GM19467 (cell line): Measurements from ENCODE around the gene DIP2C.

Experiments used
- ATAC-seq: cut with Tn5 transposase; IDR thresholded peaks from one replicate; pipeline ENCODE4 v1.9.1; 2021; ENCODE audit warnings: mild to moderate bottlenecking, moderate library complexity; ENCODE audit not compliant: unreplicated experiment

Gene DIP2C, protein sequence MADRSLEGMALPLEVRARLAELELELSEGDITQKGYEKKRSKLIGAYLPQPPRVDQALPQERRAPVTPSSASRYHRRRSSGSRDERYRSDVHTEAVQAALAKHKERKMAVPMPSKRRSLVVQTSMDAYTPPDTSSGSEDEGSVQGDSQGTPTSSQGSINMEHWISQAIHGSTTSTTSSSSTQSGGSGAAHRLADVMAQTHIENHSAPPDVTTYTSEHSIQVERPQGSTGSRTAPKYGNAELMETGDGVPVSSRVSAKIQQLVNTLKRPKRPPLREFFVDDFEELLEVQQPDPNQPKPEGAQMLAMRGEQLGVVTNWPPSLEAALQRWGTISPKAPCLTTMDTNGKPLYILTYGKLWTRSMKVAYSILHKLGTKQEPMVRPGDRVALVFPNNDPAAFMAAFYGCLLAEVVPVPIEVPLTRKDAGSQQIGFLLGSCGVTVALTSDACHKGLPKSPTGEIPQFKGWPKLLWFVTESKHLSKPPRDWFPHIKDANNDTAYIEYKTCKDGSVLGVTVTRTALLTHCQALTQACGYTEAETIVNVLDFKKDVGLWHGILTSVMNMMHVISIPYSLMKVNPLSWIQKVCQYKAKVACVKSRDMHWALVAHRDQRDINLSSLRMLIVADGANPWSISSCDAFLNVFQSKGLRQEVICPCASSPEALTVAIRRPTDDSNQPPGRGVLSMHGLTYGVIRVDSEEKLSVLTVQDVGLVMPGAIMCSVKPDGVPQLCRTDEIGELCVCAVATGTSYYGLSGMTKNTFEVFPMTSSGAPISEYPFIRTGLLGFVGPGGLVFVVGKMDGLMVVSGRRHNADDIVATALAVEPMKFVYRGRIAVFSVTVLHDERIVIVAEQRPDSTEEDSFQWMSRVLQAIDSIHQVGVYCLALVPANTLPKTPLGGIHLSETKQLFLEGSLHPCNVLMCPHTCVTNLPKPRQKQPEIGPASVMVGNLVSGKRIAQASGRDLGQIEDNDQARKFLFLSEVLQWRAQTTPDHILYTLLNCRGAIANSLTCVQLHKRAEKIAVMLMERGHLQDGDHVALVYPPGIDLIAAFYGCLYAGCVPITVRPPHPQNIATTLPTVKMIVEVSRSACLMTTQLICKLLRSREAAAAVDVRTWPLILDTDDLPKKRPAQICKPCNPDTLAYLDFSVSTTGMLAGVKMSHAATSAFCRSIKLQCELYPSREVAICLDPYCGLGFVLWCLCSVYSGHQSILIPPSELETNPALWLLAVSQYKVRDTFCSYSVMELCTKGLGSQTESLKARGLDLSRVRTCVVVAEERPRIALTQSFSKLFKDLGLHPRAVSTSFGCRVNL (N-terminal part only)

DNA sequence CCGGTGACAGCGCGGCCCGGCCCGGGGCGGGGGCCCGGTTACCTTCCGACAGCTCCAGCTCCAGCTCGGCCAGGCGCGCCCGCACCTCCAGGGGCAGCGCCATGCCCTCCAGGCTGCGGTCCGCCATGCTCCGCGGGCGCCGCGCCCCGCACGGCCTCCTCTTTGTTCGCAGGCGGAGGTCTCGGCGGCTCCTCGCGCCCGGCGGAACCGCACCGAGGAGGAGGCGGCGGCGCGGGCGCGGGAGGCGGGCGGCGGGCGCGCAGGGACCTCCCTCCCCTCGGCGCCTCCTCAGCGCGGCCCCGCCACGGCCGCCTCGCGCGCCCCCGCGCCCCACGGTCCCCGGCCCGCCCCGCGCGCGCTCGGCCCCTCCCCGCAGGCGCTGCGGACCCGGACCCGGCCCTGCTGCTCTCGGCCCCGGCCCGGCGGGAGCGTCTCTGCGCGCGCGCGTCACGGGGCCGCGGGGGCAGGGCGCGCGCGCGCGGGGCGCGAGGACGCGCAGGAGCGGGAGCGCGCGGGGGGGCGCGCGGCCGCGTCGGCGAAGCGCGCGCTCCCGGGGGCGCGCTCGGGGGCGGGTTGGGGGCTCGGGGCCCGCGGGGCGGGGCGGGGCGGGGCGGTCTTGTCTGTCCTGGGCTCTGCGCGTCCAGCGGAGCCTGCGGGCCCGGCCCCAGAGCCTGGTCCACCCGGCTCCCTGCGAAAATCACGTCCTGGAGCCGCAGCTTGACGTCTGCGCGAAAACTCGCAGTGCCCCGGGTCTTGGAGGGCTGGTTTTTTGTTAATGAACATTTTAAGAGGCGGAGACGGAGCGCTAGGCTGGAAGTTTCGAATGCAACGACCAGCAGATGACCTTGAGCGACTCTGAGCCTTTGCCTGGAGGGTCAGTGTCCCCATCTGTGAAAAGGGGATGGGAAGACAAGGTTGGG is at the start of gene DIP2C:
TSS of gene DIP2C (minus strand) at position 217 of the 920 bp plus-strand sequence. CDS start at position 127, 90 bp downstream.
- no peak for ATAC-seq

DNA sequence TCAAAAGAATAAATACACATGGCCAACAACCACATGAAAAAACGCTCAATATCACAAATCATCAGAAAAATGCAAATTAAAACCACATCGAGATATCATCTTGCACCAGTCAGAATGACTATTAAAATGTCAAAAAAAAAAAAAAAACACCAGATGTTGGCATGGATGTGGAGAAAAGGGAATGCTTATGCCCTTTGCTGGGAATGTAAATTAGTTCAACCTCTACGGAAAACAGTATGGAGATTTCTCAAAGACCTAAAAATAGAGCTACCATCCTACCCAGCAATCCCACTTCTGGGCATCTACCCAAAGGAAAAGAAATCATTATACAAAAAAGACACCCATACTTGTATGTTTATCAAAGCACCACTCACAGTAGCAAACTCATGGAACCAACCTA is 45.0 kb upstream of the DIP2C start:
- no peak for ATAC-seq

DNA sequence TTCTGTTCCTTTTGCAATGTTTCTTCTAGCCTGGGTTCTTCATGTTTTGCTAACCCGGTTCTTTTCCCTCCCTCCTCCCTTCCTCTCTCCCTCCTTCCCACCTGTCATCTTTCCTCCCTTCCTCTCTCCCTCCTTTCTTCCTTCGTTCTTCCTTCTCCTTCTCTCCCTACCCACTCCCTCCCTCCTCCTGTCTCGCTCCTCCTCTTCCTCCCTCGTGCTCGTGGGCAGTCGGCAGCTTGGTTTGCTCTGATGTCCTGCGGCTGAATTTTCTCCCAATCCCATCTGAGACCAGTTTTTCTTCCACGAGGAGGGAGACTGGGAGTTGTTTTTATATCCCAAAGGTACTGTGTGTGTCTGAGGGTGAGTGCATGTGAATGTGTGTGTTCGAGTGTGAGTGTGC is 43.6 kb upstream of the DIP2C start:
- ATAC-seq = no peak

DNA sequence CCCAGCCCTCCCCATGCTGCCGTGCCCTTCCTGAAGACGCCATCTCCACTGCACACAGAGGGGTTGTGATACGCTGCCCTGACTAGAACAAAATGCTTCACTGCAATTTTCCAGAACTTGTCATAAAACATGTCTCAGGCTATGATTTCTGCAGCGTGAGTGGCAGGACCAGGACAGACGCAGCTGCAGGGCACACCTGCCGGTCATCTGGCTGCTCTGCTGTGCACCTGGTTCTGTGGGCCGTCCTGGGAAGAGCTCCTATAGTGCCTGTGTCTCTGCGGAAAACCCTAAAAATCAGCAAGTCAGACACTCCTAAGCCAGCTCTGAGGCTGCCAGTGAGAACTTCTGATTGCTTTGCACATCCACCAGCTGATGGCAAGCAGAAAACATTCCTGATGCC is 39.7 kb upstream of the DIP2C start:
- ATAC-seq = no peak

DNA sequence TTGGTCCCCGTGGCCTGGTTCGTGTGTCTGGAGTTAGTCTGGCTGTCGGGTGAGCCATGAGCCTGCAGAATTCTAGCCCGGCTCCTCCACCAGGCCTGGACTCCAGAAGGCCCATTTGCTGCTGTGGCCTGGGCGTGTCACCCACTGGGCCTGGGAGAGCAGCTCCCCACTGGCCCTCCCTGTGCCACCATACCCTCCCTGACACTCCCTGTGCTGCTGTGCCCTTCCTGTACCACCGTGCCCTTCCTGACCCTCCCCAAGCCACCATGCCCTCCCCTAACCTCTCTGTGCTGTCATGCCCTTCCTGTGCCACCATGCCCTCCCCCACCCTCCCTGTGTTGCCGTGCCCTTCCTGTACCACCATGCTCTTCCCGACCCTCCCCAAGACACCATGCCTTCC is 39.1 kb upstream of the DIP2C start:
- no peak for ATAC-seq

DNA sequence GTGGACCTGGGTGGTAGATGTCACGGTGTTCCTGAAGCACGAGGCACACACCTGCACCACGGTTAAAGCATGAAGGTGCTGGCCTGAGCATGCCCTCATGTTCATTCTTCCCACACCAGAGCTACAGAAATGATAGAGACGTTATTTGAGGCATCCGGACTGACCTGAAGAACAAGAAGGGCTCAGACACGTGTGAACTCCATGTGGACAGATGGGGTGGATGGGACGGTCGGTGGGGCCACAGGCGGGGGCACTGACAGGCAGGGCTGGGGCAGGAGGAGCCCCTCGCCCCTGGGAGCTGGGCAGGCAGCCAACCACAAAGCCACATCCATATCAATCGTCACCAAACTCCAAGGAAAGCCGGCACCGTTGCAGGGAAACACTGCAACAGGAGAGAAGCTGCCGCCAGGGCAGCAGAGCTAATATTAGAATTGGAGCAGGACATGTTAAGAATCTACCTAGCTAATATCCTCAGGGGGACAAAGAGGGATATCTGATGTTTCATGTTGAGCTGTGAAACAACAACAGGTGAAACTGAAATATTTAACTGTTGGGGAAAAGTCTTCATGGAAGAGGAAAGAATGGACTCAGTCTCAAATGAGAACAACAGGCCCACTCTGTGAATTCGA is 37.8 kb upstream of the DIP2C start:
- ATAC-seq = no peak

DNA sequence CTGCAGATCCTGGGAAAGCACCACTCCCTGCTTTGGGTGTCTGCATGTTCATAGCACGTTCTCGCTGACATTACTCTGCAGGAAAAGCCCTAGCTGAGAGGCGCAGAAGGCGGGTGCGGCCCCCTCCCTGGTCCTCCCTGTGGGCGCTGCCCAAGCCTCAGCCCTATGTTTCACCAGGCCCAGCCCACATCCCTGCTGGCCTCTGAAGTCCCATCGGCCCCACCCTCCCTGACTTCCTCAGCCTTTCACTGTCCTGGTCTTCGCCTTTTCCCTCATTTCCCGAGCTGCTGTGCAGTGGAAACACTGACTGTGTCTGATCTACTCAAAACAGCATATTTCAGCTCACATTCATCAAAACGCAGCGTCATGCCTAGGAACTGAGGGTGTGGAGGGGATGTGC is 36.3 kb upstream of the DIP2C start:
- no peak for ATAC-seq

DNA sequence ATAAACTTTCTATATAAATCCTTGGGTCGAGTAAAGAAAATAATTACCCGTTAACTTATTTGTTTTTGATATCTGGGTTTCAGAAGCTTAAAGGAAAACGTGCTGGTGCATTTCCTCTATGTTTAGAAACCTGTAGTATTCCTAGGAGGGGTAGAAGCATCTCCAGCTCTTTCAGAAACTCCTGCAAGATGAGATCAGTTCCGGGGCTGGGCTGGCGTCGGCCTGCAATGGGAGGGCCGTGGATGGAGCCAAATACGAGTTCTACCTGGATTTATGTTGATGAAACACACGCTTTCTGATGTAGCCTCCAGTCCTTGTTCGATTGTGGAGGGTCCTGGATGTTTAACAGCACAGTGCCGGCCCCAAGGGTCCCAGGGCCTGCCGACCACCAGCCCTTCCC is 35.8 kb upstream of the DIP2C start:
- no peak for ATAC-seq

DNA sequence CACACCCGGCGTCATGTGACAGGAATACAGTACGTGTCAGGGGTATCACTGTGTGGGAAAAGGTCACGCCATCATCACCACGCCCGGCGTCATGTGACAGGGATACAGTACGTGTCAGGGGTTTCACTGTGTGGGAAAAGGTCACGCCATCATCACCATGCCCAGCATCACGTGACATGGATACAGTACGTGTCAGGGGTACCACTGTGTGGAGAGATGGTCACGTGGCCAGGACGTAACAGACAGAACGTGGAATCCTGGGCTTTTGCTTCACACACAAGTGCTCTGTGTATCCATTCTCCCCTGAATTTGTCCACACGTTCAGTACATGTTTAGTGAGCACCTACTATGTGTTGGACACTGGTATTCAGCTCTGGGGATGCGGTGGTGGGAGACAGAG is 34.5 kb upstream of the DIP2C start:
- ATAC-seq = no peak

DNA sequence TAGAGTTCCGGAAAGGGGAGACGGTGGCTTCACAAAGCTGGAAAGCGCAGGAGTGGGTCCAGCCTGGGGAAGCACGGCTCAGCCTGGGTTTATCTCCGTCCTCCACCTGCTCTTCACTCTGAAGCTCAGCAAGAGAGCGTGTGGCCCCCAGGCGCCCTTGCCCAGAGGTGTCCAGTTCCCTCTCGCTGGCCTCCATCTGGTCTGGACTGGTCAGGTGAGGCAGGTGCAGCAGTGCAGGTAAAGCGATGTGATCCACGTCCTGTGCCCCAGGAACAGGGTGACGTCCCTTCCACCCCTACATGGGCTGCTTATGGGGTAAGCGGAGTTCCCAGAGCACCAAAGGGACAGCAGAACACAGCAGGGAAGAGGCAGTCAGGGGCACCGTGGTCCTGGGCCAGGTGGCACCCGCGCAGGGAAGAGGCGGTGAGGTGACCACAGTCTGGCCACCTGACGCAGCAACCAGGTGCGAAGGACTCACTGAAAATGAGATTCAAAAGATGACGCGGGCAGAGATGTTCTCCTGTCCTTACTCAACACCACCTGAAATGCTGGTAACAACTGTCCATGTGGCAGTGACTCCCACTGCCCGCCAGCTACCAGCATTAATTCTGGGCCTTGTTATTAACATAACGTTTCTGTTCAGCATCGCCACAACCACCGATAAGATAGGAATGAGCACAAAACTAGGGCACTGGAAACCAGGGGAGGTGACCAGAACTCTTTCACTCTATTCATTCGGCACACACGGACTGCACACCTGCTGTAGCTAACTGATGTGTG is 33.0 kb upstream of the DIP2C start:
- no peak for ATAC-seq

DNA sequence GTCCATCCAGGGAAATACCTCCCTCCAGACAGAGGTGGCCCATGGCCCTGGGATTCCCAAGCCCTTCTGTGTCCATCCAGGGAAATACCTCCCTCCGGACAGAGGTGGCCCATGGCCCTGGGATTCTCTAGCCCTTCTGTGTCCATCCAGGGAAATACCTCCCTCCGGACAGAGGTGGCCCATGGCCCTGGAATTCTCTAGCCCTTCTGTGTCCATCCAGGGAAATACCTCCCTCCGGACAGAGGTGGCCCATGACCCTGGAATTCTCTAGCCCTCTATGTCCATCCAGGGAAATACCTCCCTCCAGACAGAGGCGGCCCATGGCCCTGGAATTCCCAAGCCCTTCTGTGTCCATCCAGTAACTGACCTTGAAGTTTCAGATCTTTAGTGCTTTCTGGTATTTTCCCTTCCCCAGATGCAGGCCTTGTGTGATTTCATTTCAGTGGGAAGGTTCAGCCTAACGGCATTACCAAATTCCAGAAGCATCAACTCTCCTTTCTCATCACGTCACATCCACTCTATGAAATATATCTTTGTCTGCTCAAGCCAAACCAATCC is 28.8 kb upstream of the DIP2C start:
- ATAC-seq = no peak

DNA sequence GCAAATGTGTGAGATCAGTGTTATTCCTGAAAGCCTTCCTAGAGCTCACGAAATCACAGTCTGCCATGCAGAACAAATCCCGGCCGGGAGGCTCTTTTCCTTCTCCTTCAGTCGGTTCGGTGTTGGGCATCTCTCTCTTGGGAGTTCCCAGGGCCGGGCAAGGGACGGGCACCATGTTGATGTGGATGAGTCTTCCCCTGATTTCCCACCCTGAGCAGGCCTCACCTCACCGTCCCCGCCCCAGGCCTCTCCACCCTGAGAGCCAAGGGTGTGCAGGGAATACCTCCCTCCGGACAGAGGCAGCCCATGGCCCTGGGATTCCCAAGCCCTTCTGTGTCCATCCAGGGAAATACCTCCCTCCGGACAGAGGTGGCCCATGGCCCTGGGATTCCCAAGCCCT is 28.0 kb upstream of the DIP2C start:
- ATAC-seq = no peak

DNA sequence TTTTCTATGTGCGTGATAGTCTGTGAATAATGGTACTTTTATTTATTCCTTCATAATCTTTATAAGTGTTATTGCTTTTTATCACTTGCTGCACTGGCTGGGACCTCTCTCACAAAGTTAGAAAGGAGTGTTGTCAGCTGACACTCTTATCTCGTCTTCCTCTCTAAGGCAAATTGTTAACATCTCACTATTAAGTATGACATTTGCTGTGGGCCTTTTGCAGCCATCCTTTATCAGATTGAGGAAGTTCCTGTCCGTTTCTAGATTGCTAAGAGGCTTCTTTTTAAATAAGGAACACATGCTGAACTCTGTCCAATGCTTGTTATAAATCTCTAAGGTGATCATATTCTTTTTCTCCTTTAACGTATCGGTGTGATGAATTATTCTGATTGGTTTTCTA is 27.4 kb upstream of the DIP2C start:
- no peak for ATAC-seq

DNA sequence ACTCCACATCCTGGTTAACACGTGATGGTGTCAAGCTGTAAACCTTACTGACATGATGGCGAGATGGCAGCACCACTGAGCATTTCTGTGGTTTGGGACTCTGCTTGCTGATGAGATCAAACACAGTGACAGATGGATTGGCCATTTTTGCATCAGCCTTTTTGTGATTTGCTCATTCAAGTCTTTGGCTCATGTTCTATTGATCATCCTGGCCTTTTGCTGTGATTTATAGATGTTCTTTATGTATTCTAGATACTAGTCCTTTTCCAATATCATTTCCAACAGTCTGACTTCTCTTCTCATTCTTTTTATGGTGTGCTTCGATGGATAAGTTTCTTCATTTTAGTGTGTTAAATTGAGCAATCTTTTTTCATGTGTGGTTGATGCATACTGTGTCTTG is 24.7 kb upstream of the DIP2C start:
- no peak for ATAC-seq

DNA sequence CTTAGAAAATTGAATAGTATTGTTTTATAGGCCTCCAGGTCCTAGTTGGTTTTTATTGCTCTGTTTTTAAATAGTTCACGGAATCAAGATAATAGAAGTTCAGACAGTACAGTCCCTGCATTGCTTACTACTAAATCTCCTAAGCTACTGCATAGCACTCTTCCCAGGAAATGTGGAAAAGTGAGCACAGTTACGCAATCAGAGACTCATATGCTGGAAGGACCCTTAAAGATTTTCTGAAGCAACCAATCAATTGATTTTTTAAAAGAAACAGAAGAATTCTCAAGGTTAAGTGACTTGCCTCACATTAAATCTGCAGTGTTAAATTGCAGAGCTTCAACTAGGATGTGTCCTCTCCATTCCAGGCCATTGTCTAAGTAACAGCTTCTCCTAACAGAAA is 23.1 kb upstream of the DIP2C start:
- ATAC-seq = no peak

DNA sequence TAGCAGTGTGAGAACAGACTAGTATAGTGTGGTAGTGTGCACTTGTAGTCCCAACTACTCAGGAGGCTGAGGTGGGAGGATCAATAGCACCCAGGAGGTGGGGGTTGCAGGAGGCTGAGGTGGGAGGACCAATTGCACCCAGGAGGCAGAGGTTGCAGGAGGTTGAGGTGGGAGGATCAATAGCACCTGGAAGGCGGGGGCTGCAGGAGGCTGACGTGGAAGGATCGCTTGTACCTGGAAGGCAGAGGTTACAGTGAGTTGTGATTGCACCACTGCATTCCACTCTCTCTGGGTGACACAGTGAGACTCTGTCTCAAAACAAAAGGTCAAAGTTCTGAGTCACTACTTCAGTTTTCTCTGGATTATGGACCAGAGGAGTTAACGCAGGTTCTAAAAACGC is 22.6 kb upstream of the DIP2C start:
- no peak for ATAC-seq

DNA sequence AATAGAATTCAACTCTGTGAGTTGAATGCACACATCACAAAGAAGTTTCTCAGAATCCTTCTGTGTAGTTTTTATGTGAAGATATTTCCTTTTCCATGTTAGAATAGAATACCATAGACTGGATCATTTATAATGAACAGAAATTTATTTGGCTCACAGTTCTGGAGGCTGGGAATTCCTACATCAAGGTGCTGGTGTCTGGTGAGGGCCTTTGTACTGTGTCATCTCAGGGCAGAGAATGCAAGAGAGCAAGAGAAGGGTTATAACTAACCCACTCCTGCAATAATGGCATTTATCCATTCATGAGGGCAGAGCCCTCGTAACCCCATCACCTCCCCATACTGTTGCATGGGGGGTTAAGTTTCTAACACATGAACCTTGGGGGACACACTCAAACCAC is 18.4 kb upstream of the DIP2C start:
- no peak for ATAC-seq

DNA sequence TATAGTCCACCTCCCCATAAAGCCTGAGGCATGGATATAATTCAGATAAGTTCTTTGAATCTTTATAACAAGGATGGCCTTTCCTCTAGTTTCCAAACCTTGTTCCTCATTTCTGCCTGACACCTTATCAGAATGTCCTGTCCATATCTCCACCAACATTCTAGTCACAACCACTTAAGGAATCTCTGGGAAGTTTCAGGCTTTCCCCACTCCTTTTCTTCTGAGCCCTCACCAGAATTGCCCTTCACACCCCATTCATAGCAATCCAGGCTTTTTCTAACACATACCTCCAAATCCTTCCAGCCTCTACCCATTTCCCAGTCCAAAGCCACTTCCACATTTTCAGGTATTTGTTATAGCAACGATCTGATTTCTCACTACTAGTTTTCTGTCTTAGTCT is 18.0 kb upstream of the DIP2C start:
- ATAC-seq = no peak

DNA sequence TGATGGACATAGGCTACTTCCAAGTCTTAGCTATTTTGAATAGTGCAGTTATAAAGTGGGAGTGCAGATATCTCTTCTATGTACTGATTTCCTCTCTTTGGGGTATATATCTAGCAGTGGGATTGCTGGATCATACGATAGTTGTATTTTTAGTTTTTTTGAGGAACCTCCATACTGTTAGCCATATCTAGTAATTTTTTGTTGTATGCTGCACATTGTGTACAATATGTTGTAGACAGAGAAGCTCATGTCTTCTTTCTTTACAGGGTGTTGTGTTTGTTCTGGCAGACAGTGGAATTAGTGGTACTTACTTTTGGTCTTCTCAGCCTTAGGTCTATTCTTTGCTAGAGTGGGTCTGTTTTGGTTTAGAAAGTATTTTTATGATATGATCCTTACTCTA is 13.7 kb upstream of the DIP2C start:
- no peak for ATAC-seq
